Measurements from ENCODE around the gene NAAA. TPM values are rescaled to one million over a fixed set of nuclear protein-coding genes. Genes with fewer than 3 reads are reported as not detected.

The NAAA gene
- total and polyA plus RNA-seq, 2 donors (not counting 1 experiment from before 2014, with no cell fraction given): 51.4 to 55.2 TPM

GRCh38 chr4:75907966-75908365 lies 32.8 kb downstream of the NAAA start:
- no peak overlapping the region for H3K9ac ChIP-seq (ENCODE audit: low read length)
- H3K27me3 ChIP-seq (replicated peaks in 1 of 4; ENCODE audit: control extremely low read depth in 1 of 4, control insufficient read depth in 3 of 4, insufficient read depth in 4 of 4, low read length in 3 of 4): peaks cover 0 to 2% (median 0%) of the 10 kb centered on the region in 4 experiments
- no peak overlapping the region for H3K27ac ChIP-seq (ENCODE audit: low read length in 2 of 2)
- H3K4me3 ChIP-seq (ENCODE audit: control extremely low read depth in 1 of 5, extremely low read depth in 1 of 5, insufficient read depth in 1 of 5, low read depth in 2 of 5, low read length in 4 of 5): no peak overlapping the region
- no peaks in the 10 kb centered on the region for H3K79me2 ChIP-seq (ENCODE audit: control insufficient read depth, insufficient read depth, low read length)
- Mint-ChIP-seq H3K27ac (no peak overlapping the region), H3K27me3 (no peaks in the 10 kb centered on the region), H3K4me1 (peaks cover 3% of the 10 kb centered on the region), H3K9me3 (ENCODE audit: insufficient read depth) (no peaks in the 10 kb centered on the region), H3K4me3 (no peak overlapping the region)
- ChIA-PET CTCF (interaction anchor here (1.4 to 4.4 kb wide), 4 partner anchors 10 to 88 kb away, joined by 4 to 30 read pairs (median 10); no protein-coding TSS in a partner anchor), POLR2A (no interaction called here)
- ATAC-seq (ENCODE audit: low read depth) (no peak), DNase-seq (no peak)
- no peaks in the 10 kb centered on the region for H3K36me3 ChIP-seq (replicated peaks in 1 of 2; ENCODE audit: control extremely low read depth in 1 of 2, control insufficient read depth in 1 of 2, extremely low read depth in 1 of 2, insufficient read depth in 2 of 2, low read length in 1 of 2)
- no peak for TF ChIP-seq EZH2 (IDR thresholded peaks at IDR 0.05; ENCODE audit: borderline replicate concordance, insufficient read depth, low read depth, low read length, poor library complexity, severe bottlenecking)
- TF ChIP-seq, protein P1, sequence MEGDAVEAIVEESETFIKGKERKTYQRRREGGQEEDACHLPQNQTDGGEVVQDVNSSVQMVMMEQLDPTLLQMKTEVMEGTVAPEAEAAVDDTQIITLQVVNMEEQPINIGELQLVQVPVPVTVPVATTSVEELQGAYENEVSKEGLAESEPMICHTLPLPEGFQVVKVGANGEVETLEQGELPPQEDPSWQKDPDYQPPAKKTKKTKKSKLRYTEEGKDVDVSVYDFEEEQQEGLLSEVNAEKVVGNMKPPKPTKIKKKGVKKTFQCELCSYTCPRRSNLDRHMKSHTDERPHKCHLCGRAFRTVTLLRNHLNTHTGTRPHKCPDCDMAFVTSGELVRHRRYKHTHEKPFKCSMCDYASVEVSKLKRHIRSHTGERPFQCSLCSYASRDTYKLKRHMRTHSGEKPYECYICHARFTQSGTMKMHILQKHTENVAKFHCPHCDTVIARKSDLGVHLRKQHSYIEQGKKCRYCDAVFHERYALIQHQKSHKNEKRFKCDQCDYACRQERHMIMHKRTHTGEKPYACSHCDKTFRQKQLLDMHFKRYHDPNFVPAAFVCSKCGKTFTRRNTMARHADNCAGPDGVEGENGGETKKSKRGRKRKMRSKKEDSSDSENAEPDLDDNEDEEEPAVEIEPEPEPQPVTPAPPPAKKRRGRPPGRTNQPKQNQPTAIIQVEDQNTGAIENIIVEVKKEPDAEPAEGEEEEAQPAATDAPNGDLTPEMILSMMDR (IDR thresholded peaks at IDR 0.05): no peak
- H3K4me2 ChIP-seq (replicated peaks; ENCODE audit: low read depth, low read length, poor library complexity, severe bottlenecking): no peak overlapping the region
- intact Hi-C loops (cut with micrococcal nuclease): no loop called here
- 60% methylated on average over 2 of the region's 3 CpGs for WGBS (ENCODE audit: insufficient coverage)
- peaks cover 4% of the 10 kb centered on the region in 2 donors for H3K4me1 ChIP-seq (ENCODE audit: control insufficient read depth in 2 of 2, insufficient read depth in 2 of 2, low read length in 2 of 2)
- no peaks in the 10 kb centered on the region for H4K20me1 ChIP-seq (ENCODE audit: control insufficient read depth, insufficient read depth, low read length, poor library complexity, severe bottlenecking)
- no peak overlapping the region for H2AFZ ChIP-seq (ENCODE audit: insufficient read depth, low read depth, low read length, poor library complexity, severe bottlenecking)
- H3K9me3 ChIP-seq (ENCODE audit: control extremely low read depth in 1 of 3, control insufficient read depth in 2 of 3, insufficient read depth in 1 of 3, low read length in 2 of 3): no peaks in the 10 kb centered on the region

DNA sequence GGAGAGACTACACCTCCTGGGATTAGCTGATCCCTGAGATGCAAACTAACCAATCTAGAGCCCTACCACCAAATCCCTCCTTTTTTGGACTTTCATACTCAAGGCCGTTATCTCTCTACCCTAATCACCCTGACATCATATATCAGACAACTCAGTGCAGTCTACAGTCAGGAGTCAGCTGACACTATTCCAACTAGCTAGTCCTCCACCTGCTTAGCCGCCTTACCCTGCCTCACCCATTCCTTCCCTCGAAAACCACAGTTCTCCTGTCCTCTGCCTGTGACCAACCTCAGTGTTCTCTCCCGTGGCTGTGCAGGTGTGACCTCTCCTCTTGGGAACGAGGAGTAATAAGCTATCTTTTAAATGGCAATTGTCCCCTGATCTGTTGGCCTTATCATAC lies 36.7 kb downstream of the NAAA start:
- Mint-ChIP-seq H3K9me3 (ENCODE audit: insufficient read depth) (no peaks in the 10 kb centered on the region), H3K27me3 (no peaks in the 10 kb centered on the region), H3K27ac (no peak overlapping the region), H3K4me1 (peaks cover 22% of the 10 kb centered on the region), H3K4me3 (no peak overlapping the region)
- H3K36me3 ChIP-seq (replicated peaks in 1 of 2; ENCODE audit: control extremely low read depth in 1 of 2, control insufficient read depth in 1 of 2, extremely low read depth in 1 of 2, insufficient read depth in 2 of 2, low read length in 1 of 2): no peaks in the 10 kb centered on the region
- DNase-seq (no peak), ATAC-seq (ENCODE audit: low read depth) (no peak)
- no peak overlapping the region for H3K4me2 ChIP-seq (replicated peaks; ENCODE audit: low read depth, low read length, poor library complexity, severe bottlenecking)
- H4K20me1 ChIP-seq (ENCODE audit: control insufficient read depth, insufficient read depth, low read length, poor library complexity, severe bottlenecking): no peaks in the 10 kb centered on the region
- intact Hi-C loops (cut with micrococcal nuclease): no loop called here
- ChIA-PET POLR2A (no interaction called here), CTCF (interaction anchor here (1.2 to 4.4 kb wide), 3 partner anchors 8 to 11 kb away, joined by 3 to 30 read pairs (median 4); no protein-coding TSS in a partner anchor)
- H2AFZ ChIP-seq (ENCODE audit: insufficient read depth, low read depth, low read length, poor library complexity, severe bottlenecking): no peak overlapping the region
- TF ChIP-seq, protein P1 (IDR thresholded peaks at IDR 0.05): no peak
- no peak for TF ChIP-seq EZH2 (IDR thresholded peaks at IDR 0.05; ENCODE audit: borderline replicate concordance, insufficient read depth, low read depth, low read length, poor library complexity, severe bottlenecking)
- peaks cover 21 to 22% of the 10 kb centered on the region in 2 donors for H3K4me1 ChIP-seq (ENCODE audit: control insufficient read depth in 2 of 2, insufficient read depth in 2 of 2, low read length in 2 of 2)
- H3K27ac ChIP-seq (ENCODE audit: low read length in 2 of 2): no peak overlapping the region
- no peaks in the 10 kb centered on the region for H3K9me3 ChIP-seq (ENCODE audit: control extremely low read depth in 1 of 3, control insufficient read depth in 2 of 3, insufficient read depth in 1 of 3, low read length in 2 of 3)
- WGBS (ENCODE audit: insufficient coverage): 77% methylated on average over 4 of the region's 5 CpGs
- H3K4me3 ChIP-seq (ENCODE audit: control extremely low read depth in 1 of 5, extremely low read depth in 1 of 5, insufficient read depth in 1 of 5, low read depth in 2 of 5, low read length in 4 of 5): no peak overlapping the region
- no peaks in the 10 kb centered on the region for H3K79me2 ChIP-seq (ENCODE audit: control insufficient read depth, insufficient read depth, low read length)
- H3K9ac ChIP-seq (ENCODE audit: low read length): no peak overlapping the region
- peaks cover 0 to 5% (median 0%) of the 10 kb centered on the region in 4 experiments for H3K27me3 ChIP-seq (replicated peaks in 1 of 4; ENCODE audit: control extremely low read depth in 1 of 4, control insufficient read depth in 3 of 4, insufficient read depth in 4 of 4, low read length in 3 of 4)
